ENCODE measurements around the gene ERAP2. TPM values are rescaled to one million over a fixed set of nuclear protein-coding genes. Genes with fewer than 3 reads are reported as not detected.
A peak's percentile ranks its signal among the peaks of the same experiment; 100 is the strongest.

The ERAP2 gene
- total RNA-seq, 4 donors from 2014 or later: 5.7 to 20.9 (median 13.7) TPM

DNA sequence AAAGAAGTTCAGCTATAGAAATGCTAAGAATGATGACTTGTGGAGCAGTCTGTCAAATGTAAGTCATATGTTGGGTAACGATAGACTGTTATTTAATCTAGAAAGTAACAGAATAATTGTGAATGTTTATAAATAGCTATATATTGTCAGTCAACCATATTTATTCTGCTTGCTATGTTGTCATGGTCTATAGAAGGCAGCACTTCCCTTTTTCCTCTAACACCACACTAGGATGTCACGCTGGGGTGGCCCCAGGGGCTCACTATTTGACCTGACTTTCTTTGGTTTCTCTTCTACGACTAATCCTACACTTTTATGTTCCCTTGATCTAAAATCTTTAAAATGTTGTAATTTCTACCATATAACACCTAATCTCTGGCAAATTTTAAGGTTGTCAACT, 20.5 kb downstream of the ERAP2 start:
- no peaks in the 10 kb centered on the region for H3K9me3 ChIP-seq
- peak overlapping the region in 1 of 4 donors; percentile 10 for H3K27ac ChIP-seq
- H3K4me1 ChIP-seq: no peaks in the 10 kb centered on the region
- H3K36me3 ChIP-seq: peaks cover 0 to 95% (median 7%) of the 10 kb centered on the region in 3 donors
- no peak for DNase-seq
- no peak overlapping the region for H3K4me3 ChIP-seq
- intact Hi-C loops (cut with DNase I): no loop called here
- 56 to 74% methylated on average over 3 of the region's 3 CpGs for WGBS, 2 donors
- no peaks in the 10 kb centered on the region for H3K27me3 ChIP-seq
- TF ChIP-seq, protein P1, sequence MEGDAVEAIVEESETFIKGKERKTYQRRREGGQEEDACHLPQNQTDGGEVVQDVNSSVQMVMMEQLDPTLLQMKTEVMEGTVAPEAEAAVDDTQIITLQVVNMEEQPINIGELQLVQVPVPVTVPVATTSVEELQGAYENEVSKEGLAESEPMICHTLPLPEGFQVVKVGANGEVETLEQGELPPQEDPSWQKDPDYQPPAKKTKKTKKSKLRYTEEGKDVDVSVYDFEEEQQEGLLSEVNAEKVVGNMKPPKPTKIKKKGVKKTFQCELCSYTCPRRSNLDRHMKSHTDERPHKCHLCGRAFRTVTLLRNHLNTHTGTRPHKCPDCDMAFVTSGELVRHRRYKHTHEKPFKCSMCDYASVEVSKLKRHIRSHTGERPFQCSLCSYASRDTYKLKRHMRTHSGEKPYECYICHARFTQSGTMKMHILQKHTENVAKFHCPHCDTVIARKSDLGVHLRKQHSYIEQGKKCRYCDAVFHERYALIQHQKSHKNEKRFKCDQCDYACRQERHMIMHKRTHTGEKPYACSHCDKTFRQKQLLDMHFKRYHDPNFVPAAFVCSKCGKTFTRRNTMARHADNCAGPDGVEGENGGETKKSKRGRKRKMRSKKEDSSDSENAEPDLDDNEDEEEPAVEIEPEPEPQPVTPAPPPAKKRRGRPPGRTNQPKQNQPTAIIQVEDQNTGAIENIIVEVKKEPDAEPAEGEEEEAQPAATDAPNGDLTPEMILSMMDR (IDR thresholded peaks at IDR 0.05): no peak

GRCh38 chr5:96901384-96901783, 25.1 kb downstream of the ERAP2 start:
- no peaks in the 10 kb centered on the region for H3K9me3 ChIP-seq
- H3K36me3 ChIP-seq: peaks cover 0 to 97% (median 7%) of the 10 kb centered on the region in 3 donors

GRCh38 chr5:96901841-96902240, 25.5 kb downstream of the ERAP2 start:
- H3K4me3 ChIP-seq: no peak overlapping the region
- H3K4me1 ChIP-seq: no peaks in the 10 kb centered on the region
- H3K36me3 ChIP-seq: peaks cover 0 to 97% (median 7%) of the 10 kb centered on the region in 3 donors
- H3K27ac ChIP-seq: no peak overlapping the region
- H3K9me3 ChIP-seq: no peaks in the 10 kb centered on the region
- TF ChIP-seq, protein P1 (IDR thresholded peaks at IDR 0.05): no peak
- no peak for TF ChIP-seq POLR2A (IDR thresholded peaks at IDR 0.05)
- H3K27me3 ChIP-seq: no peaks in the 10 kb centered on the region
- DNase-seq: no peak
- intact Hi-C loops (cut with DNase I): no loop called here
- 77 to 100% methylated on average over 1 of the region's 1 CpG for WGBS, 2 donors

More at GRCh38 chr5:96901384-96901783, 25.1 kb downstream of the ERAP2 start:
- intact Hi-C loops (cut with DNase I): no loop called here
- H3K27ac ChIP-seq: no peak overlapping the region
- TF ChIP-seq POLR2A (IDR thresholded peaks at IDR 0.05): no peak
- TF ChIP-seq, protein P1 (IDR thresholded peaks at IDR 0.05): no peak
- no peak overlapping the region for H3K4me3 ChIP-seq
- H3K27me3 ChIP-seq: no peaks in the 10 kb centered on the region
- H3K4me1 ChIP-seq: no peaks in the 10 kb centered on the region
- no peak for DNase-seq
- 83 to 90% methylated on average over 6 of the region's 6 CpGs for WGBS, 2 donors

DNA sequence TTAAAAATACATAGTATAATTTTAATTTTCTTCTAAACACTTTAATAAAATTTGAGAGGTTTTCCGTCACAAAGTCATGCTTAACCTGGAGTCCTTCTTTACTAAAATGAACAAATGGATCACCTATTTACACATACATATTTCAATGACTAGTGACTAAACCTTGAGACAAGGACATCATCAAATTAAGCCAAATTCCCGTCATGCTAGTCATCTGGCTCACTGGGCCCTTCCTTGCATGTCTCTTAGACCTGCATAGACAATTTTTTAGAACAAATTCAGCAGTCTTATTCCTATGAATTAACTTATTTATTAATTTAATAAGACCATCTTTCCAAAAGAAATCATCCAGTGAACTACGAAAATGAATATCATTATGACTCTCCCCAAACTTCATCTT, 26.6 kb downstream of the ERAP2 start:
- Histone ChIP-seq H3K27me3 (no peaks in the 10 kb centered on the region), H3K36me3 (peaks cover 0 to 87% (median 7%) of the 10 kb centered on the region in 3 donors), H3K9me3 (no peaks in the 10 kb centered on the region), H3K4me1 (no peaks in the 10 kb centered on the region), H3K27ac (no peak overlapping the region), H3K4me3 (no peak overlapping the region)
- TF ChIP-seq, protein P1 (IDR thresholded peaks at IDR 0.05): no peak
- no peak for TF ChIP-seq POLR2A (IDR thresholded peaks at IDR 0.05)
- 78 to 95% methylated on average over 3 of the region's 3 CpGs for WGBS, 2 donors
- no peak for DNase-seq
- intact Hi-C loops (cut with DNase I): no loop called here

DNA sequence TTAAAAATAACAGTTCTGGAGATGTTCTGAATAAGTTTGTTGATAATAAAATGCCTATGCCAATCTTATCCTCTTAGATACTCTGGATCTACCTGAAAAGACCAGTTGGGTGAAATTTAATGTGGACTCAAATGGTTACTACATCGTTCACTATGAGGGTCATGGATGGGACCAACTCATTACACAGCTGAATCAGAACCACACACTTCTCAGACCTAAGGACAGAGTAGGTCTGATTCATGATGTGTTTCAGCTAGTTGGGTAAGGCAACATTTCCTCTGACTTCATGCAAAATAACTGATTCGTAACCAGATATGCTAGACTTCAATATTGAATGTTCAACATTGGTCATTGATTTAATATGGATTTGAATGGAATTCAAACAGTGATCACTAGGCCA, 27.0 kb downstream of the ERAP2 start:
- intact Hi-C loops (cut with DNase I): no loop called here
- no peak overlapping the region for H3K27ac ChIP-seq
- DNase-seq: no peak
- 95 to 100% methylated on average over 2 of the region's 2 CpGs for WGBS, 2 donors
- no peaks in the 10 kb centered on the region for H3K4me1 ChIP-seq
- H3K27me3 ChIP-seq: no peaks in the 10 kb centered on the region
- TF ChIP-seq POLR2A (IDR thresholded peaks at IDR 0.05): no peak
- TF ChIP-seq, protein P1 (IDR thresholded peaks at IDR 0.05): no peak
- no peak overlapping the region for H3K4me3 ChIP-seq
- peaks cover 0 to 87% (median 7%) of the 10 kb centered on the region in 3 donors for H3K36me3 ChIP-seq
- no peaks in the 10 kb centered on the region for H3K9me3 ChIP-seq

Measured in esophagus squamous epithelium (tissue), 5 donors.